ENCODE data around the gene FXYD6.

Gene FXYD6

GRCh38 chr11:117843666-117844484, 32.6 kb downstream of the FXYD6 start:
- peak; percentile 60 to 84 for DNase-seq (ENCODE audit: low read depth in 2 of 2)

- no peak for DNase-seq (ENCODE audit: low read depth in 2 of 2)
Measured at GRCh38 chr11:117842131-117842941, 34.1 kb downstream of the FXYD6 start.

DNA sequence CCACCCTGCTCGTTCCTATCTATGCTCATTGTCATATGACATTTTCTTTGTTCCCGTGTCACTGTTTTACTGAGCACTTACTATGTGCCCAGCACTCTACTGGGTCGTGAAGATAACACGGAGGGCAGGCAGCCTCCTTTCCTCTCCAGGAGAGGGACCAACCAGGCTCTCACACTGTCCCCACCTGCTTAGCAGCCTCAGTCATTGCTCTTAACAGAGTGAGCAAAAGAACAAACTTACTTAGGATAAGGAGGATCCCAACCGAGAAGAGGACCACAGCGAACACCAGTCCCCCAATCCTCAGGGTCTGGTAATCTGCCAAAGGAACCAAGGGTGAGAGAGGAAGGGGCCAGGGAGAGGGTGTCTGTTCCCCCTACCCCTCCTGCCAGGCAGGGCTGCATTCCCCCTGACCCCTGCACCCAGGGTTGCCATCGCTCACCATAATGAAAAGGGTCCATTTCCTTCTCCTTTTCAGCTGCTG, 34.9 kb downstream of the FXYD6 start:
- no peak for DNase-seq (ENCODE audit: low read depth in 2 of 2)

- DNase-seq (ENCODE audit: low read depth in 2 of 2) = no peak
Measured at GRCh38 chr11:117840881-117841550, 35.4 kb downstream of the FXYD6 start.

GRCh38 chr11:117839936-117840813, 36.3 kb downstream of the FXYD6 start:
- no peak for DNase-seq (ENCODE audit: low read depth in 2 of 2)

GRCh38 chr11:117839380-117839881, 37.0 kb downstream of the FXYD6 start:
- no peak for DNase-seq (ENCODE audit: low read depth in 2 of 2)

- DNase-seq (ENCODE audit: low read depth in 2 of 2) = no peak
Measured at GRCh38 chr11:117838901-117839300, 37.6 kb downstream of the FXYD6 start.

GRCh38 chr11:117837791-117838190, 38.7 kb downstream of the FXYD6 start:
- no peak for DNase-seq (ENCODE audit: low read depth in 2 of 2)

- DNase-seq (ENCODE audit: low read depth in 2 of 2) = no peak
Measured at GRCh38 chr11:117837070-117837776, 39.2 kb downstream of the FXYD6 start.

DNA sequence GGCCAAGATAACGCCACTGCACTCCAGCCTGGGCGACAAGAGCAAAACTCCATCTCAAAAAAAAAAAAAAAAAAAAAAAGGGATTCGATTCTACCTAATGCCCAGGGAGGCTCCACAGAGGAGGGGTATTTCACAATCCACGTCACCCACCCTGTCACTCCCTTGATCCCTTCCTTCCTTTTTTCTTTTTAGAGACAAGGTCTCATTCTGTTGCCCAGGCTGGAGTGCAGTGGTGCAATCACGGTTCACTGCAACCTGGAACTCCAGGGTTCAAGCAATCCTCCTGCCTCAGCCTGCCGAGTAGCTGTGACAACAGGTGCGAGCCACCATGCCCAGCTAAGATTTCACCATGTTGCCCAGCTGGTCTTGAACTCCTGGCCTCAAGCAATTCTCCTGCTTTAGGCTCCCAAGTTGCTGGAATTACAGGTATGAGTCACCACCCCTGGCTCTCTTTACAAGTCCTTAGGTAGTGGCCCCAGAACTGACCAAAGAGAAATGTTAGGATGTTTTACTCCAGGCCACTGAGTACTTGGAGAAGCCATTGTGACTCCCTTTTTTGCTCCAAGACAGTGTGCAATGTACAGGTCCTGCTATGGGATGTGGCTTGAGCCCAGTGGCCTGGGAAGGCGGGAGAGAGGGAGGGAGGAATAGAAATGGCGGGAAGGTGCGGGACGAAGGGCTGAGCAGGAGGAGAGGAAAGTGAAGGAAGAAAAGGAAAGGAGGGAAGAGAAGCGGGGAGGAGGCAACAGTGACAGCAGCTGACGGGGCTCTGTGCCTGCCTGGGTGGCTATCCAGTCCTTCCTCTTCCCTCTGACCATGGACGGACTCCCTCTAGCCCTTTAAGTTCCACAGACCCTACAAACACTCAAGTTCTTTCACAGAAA, 40.1 kb downstream of the FXYD6 start:
- no peak for DNase-seq (ENCODE audit: low read depth in 2 of 2)

DNA sequence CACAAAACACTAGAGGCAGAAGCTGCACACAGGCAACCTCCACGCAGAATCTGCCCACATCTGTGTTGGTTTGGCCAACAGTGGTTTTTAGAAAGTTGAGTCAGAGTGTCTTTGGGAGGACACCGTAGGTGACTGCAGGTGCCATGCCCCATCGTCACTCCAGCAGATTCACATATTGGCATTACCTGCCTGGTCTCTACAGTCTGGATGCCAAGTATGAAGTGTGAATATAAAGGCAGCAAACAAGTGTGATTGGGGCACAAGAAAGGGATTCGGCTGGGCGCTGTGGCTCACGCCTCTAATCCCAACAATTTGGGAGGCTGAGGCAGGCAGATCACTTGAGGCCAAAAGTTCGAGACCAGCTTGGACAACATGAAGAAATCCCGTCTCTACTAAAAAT, 40.9 kb downstream of the FXYD6 start:
- DNase-seq (ENCODE audit: low read depth in 2 of 2) = no peak

GRCh38 chr11:117834838-117835443, 41.5 kb downstream of the FXYD6 start:
- DNase-seq (ENCODE audit: low read depth in 2 of 2) = no peak

GRCh38 chr11:117834068-117834810, 42.2 kb downstream of the FXYD6 start:
- no peak for DNase-seq (ENCODE audit: low read depth in 2 of 2)

GRCh38 chr11:117833401-117833891, 43.0 kb downstream of the FXYD6 start:
- no peak for DNase-seq (ENCODE audit: low read depth in 2 of 2)

- DNase-seq (ENCODE audit: low read depth in 2 of 2) = no peak
Measured at GRCh38 chr11:117832511-117832910, 43.9 kb downstream of the FXYD6 start.

GRCh38 chr11:117831661-117832415, 44.6 kb downstream of the FXYD6 start:
- DNase-seq (ENCODE audit: low read depth in 2 of 2) = no peak

GRCh38 chr11:117830674-117831351, 45.6 kb downstream of the FXYD6 start:
- no peak for DNase-seq (ENCODE audit: low read depth in 2 of 2)
